CD4-positive, alpha-beta T cell (primary cell): Measurements from ENCODE around the gene IL1RN. TPM values are rescaled to one million over a fixed set of nuclear protein-coding genes. Genes with fewer than 3 reads are reported as not detected.
A peak's percentile ranks its signal among the peaks of the same experiment; 100 is the strongest.

Experiments
- ATAC-seq: fragments of 200-7000 bp; cut with Tn5 transposase; one replicate; pipeline ENCODE4 v1.10.0; 2022; ENCODE audit warnings: mild to moderate bottlenecking; ENCODE audit not compliant: poor library complexity
- CTCF ChIA-PET: fragments of 350-600 bp; sonication (Branson Sonifier 250); formaldehyde crosslinking; loops from one replicate; lab custom pipeline; 2021; ENCODE audit warnings: antibody characterized with exemption, inconsistent platforms; lab: Charles Lee
- POLR2A ChIA-PET: fragments of 350-600 bp; sonication (Branson Sonifier 250); formaldehyde crosslinking; loops from one replicate; lab custom pipeline; 2021; ENCODE audit warnings: antibody characterized with exemption, inconsistent platforms; lab: Charles Lee
- DNase-seq, 14 experiments: peaks; one replicate each; pipeline ENCODE4 v3.0.0-alpha.2; 2013 to 2020; ENCODE audit warnings: mixed read lengths in 2 of 14
- H3K27ac ChIP-seq, 2 donors: one replicate each; pipeline versions ENCODE4 v1.5.1 to v1.7.0; 2013; ENCODE audit warnings: low read length in 2 of 2, low read depth in 1 of 2, mild to moderate bottlenecking in 1 of 2
- H3K27me3 ChIP-seq, 2 experiments: 1 replicate in 1 of 2; 2 replicates in 1 of 2; pipeline versions ENCODE4 v1.6.1 to v1.7.0; 2013; ENCODE audit warnings: low read length in 2 of 2, control low read depth in 1 of 2, mild to moderate bottlenecking in 1 of 2, moderate library complexity in 1 of 2; ENCODE audit not compliant: insufficient read depth in 2 of 2, control insufficient read depth in 1 of 2
- H3K36me3 ChIP-seq: one replicate; pipeline ENCODE4 v1.6.1; 2013; ENCODE audit warnings: low read length, control low read depth; ENCODE audit not compliant: insufficient read depth
- H3K4me1 ChIP-seq: one replicate; pipeline ENCODE4 v1.6.1; 2013; ENCODE audit warnings: low read length, control low read depth; ENCODE audit not compliant: insufficient read depth
- H3K4me3 ChIP-seq: one replicate; pipeline ENCODE4 v1.5.1; 2013; ENCODE audit warnings: mild to moderate bottlenecking, low read length, moderate library complexity
- H3K9me3 ChIP-seq, 2 experiments: 1 replicate in 1 of 2; 2 replicates in 1 of 2; pipeline versions ENCODE4 v1.6.1 to v1.7.0; 2013; ENCODE audit warnings: low read length in 2 of 2, mild to moderate bottlenecking in 2 of 2, control low read depth in 1 of 2, moderate library complexity in 1 of 2; ENCODE audit not compliant: control insufficient read depth in 1 of 2, insufficient read depth in 1 of 2
- H3K27ac Mint-ChIP-seq: one replicate; pipeline ENCODE4 v1.8.0; 2020; ENCODE audit warnings: mixed read lengths
- H3K27me3 Mint-ChIP-seq: one replicate; pipeline ENCODE4 v1.8.0; 2021; ENCODE audit warnings: mixed read lengths
- H3K36me3 Mint-ChIP-seq: one replicate; pipeline ENCODE4 v1.8.0; 2021; ENCODE audit warnings: low read depth, mixed read lengths
- H3K4me1 Mint-ChIP-seq: one replicate; pipeline ENCODE4 v1.8.0; 2021; ENCODE audit warnings: low read depth, mixed read lengths
- H3K4me3 Mint-ChIP-seq: one replicate; pipeline ENCODE4 v1.8.0; 2020; ENCODE audit warnings: mild to moderate bottlenecking, mixed read lengths
- H3K9me3 Mint-ChIP-seq: one replicate; pipeline ENCODE4 v1.8.0; 2020; ENCODE audit warnings: mixed read lengths
- intact Hi-C, 2 experiments: fragments of 100-400 bp; cut with DNase I in 1 of 2; cut with micrococcal nuclease in 1 of 2; formaldehyde crosslinking; loops; one replicate each; pipeline versions ENCODE4 v1.15.1 to v1.9.0; 2023 to 2025; cut with DNase I, micrococcal nuclease
- total RNA-seq, 174 experiments: library from RNA in 2 of 174; stranded (reverse) in 2 of 174; gene quantifications; one replicate each; pipeline ENCODE4 v1.2.3 and lab custom pipeline; 2021 to 2026
- TF ChIP-seq, protein P1 (sequence below): fragments of 200-600 bp; IDR thresholded peaks from one replicate; pipeline ENCODE4 v1.8.0; 2022; ENCODE audit warnings: antibody characterized with exemption, mild to moderate bottlenecking

IL1RN gene
- total RNA-seq, 2 experiments from 2014 or later = 0.31 to 0.58 TPM

GRCh38 chr2:113079131-113079530 lies 48.3 kb upstream of the IL1RN start:
- ATAC-seq (no peak), DNase-seq (no peak)
- Mint-ChIP-seq H3K9me3 (no peaks in the 10 kb centered on the region), H3K27ac (no peak overlapping the region), H3K27me3 (no peaks in the 10 kb centered on the region), H3K4me3 (no peak overlapping the region), H3K4me1 (peaks cover 8% of the 10 kb centered on the region), H3K36me3 (no peaks in the 10 kb centered on the region)
- Histone ChIP-seq H3K9me3 (no peaks in the 10 kb centered on the region), H3K27ac (no peak overlapping the region), H3K4me3 (no peak overlapping the region), H3K4me1 (peaks cover 8% of the 10 kb centered on the region), H3K27me3 (no peaks in the 10 kb centered on the region), H3K36me3 (no peaks in the 10 kb centered on the region)
- POLR2A ChIA-PET = no interaction called here
- TF ChIP-seq, protein P1, sequence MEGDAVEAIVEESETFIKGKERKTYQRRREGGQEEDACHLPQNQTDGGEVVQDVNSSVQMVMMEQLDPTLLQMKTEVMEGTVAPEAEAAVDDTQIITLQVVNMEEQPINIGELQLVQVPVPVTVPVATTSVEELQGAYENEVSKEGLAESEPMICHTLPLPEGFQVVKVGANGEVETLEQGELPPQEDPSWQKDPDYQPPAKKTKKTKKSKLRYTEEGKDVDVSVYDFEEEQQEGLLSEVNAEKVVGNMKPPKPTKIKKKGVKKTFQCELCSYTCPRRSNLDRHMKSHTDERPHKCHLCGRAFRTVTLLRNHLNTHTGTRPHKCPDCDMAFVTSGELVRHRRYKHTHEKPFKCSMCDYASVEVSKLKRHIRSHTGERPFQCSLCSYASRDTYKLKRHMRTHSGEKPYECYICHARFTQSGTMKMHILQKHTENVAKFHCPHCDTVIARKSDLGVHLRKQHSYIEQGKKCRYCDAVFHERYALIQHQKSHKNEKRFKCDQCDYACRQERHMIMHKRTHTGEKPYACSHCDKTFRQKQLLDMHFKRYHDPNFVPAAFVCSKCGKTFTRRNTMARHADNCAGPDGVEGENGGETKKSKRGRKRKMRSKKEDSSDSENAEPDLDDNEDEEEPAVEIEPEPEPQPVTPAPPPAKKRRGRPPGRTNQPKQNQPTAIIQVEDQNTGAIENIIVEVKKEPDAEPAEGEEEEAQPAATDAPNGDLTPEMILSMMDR = no peak
- intact Hi-C loops = no loop called here
- CTCF ChIA-PET = no interaction called here

GRCh38 chr2:113080134-113080533 lies 47.3 kb upstream of the IL1RN start:
- H3K36me3 ChIP-seq = no peaks in the 10 kb centered on the region
- H3K27ac ChIP-seq = no peak overlapping the region
- Mint-ChIP-seq H3K27ac (no peak overlapping the region), H3K4me3 (no peak overlapping the region), H3K4me1 (peaks cover 4% of the 10 kb centered on the region), H3K27me3 (no peaks in the 10 kb centered on the region), H3K9me3 (no peaks in the 10 kb centered on the region), H3K36me3 (no peaks in the 10 kb centered on the region)
- H3K27me3 ChIP-seq = no peaks in the 10 kb centered on the region
- TF ChIP-seq, protein P1 = peak; percentile 60
- H3K4me3 ChIP-seq = no peak overlapping the region
- no peaks in the 10 kb centered on the region for H3K9me3 ChIP-seq
- H3K4me1 ChIP-seq = peaks cover 1% of the 10 kb centered on the region
- intact Hi-C loops = loop anchor here in 1 of 2 experiments (5.0 kb wide), 1 partner anchor 117 kb away; no protein-coding TSS in a partner anchor
- peak in 11 of 14 experiments; percentile 23 to 64 (median 30) for DNase-seq
- CTCF ChIA-PET = interaction anchor here (0.7 to 1.1 kb wide), 2 partner anchors 18 to 22 kb away, joined by 4 to 5 read pairs; no protein-coding TSS in a partner anchor
- POLR2A ChIA-PET = no interaction called here
- peak; percentile 77 for ATAC-seq

DNA sequence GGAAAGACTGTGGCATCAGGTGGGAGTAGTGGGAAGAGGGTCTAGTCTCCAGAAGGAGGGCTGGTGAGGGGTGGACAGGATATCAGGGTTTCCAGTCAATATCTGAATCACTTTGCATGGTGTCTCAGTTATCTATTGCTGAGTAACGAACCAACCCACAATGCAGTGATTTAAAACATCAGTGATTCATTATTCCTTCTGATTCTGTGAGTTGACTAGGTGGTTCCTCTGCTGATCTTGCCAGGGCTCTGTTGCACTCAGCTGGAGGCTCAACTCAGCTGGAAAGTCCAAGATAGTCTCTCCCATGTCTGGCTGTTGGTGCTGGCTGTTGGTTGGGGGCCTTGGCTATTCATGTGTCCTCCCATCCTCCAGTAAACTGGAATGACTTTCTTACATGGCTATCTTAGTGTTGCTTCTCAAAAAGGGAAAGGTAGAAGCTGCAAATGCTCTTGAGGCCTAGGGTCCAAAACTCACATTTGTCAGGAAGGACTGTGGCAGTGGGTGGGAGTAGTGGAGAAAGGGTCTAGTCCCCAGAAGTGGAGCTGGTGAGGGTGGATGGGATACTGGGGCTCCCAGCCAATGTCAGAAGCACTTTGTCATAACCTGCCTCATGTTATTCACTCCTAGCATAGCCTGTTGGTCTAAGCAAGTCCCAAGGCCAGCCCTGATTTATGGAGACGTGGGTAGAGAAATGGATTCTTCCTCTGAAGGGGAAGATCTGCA lies 45.7 kb upstream of the IL1RN start:
- POLR2A ChIA-PET = no interaction called here
- Histone ChIP-seq H3K4me3 (no peak overlapping the region), H3K27ac (no peak overlapping the region), H3K36me3 (no peaks in the 10 kb centered on the region), H3K4me1 (no peaks in the 10 kb centered on the region), H3K9me3 (no peaks in the 10 kb centered on the region), H3K27me3 (no peaks in the 10 kb centered on the region)
- CTCF ChIA-PET = no interaction called here
- Mint-ChIP-seq H3K27ac (no peak overlapping the region), H3K4me1 (no peaks in the 10 kb centered on the region), H3K9me3 (no peaks in the 10 kb centered on the region), H3K36me3 (no peaks in the 10 kb centered on the region), H3K4me3 (no peak overlapping the region), H3K27me3 (no peaks in the 10 kb centered on the region)
- no peak for ATAC-seq
- DNase-seq = peak in 2 of 14 experiments; percentile 24 to 44
- TF ChIP-seq, protein P1 = no peak
- intact Hi-C loops = loop anchor here in 1 of 2 experiments (5.0 kb wide), 1 partner anchor 116 kb away; no protein-coding TSS in a partner anchor
